ENCODE measurements around the gene SMIM45.

Gene SMIM45

DNA sequence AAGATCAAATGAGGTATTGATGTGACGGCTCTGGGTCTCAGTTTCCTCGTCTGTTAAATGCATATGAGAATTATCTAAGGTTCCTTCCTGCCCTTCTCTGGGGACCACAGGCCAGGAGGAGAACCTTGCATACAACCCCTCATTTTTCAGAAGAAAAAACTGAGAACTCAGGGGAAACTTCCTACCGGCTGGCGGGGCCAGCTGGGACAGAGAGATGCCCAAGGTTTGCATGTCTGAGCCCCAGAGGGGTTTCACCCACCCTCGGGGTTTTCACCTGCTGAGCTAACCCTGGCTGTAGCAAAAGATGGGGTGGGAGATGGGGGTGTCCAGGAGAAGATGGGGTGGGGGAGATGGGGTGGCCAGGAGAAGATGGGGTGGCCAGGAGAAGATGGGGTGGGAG, 29.6 kb upstream of the SMIM45 start:
- H3K4me1 ChIP-seq (ENCODE audit: insufficient read depth, low read length, severe bottlenecking), result peaks cover 43% of the 10 kb centered on the region
- no peak overlapping the region for H3K27ac ChIP-seq (ENCODE audit: low read depth, low read length, poor library complexity, severe bottlenecking)
- TF ChIP-seq EZH2 (IDR thresholded peaks at IDR 0.05; ENCODE audit: borderline replicate concordance, low read length), result no peak
- TF ChIP-seq, protein P1, sequence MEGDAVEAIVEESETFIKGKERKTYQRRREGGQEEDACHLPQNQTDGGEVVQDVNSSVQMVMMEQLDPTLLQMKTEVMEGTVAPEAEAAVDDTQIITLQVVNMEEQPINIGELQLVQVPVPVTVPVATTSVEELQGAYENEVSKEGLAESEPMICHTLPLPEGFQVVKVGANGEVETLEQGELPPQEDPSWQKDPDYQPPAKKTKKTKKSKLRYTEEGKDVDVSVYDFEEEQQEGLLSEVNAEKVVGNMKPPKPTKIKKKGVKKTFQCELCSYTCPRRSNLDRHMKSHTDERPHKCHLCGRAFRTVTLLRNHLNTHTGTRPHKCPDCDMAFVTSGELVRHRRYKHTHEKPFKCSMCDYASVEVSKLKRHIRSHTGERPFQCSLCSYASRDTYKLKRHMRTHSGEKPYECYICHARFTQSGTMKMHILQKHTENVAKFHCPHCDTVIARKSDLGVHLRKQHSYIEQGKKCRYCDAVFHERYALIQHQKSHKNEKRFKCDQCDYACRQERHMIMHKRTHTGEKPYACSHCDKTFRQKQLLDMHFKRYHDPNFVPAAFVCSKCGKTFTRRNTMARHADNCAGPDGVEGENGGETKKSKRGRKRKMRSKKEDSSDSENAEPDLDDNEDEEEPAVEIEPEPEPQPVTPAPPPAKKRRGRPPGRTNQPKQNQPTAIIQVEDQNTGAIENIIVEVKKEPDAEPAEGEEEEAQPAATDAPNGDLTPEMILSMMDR (IDR thresholded peaks at IDR 0.05; ENCODE audit: low read length), result no peak
- H3K4me2 ChIP-seq (ENCODE audit: low read length), result no peak overlapping the region
- H3K36me3 ChIP-seq (ENCODE audit: insufficient read depth, low read length), result no peaks in the 10 kb centered on the region
- H3K9me3 ChIP-seq (ENCODE audit: low read length), result no peaks in the 10 kb centered on the region
- no peaks in the 10 kb centered on the region for H3K79me2 ChIP-seq (ENCODE audit: insufficient read depth, low read length)
- H3F3A ChIP-seq (ENCODE audit: insufficient read depth, low read length), result no peaks in the 10 kb centered on the region
- no peaks in the 10 kb centered on the region for H3K9me2 ChIP-seq (ENCODE audit: low read depth, low read length)
- no peak overlapping the region for H3K9ac ChIP-seq (ENCODE audit: low read length)
- no peak overlapping the region for H2AFZ ChIP-seq (ENCODE audit: low read length)
- no peak overlapping the region for H3K4me3 ChIP-seq (ENCODE audit: low read depth, low read length, poor library complexity, severe bottlenecking)
- no peaks in the 10 kb centered on the region for H4K20me1 ChIP-seq (ENCODE audit: insufficient read depth, low read length)
- peaks cover 18% of the 10 kb centered on the region for H3K27me3 ChIP-seq (ENCODE audit: insufficient read depth, low read length)

DNA sequence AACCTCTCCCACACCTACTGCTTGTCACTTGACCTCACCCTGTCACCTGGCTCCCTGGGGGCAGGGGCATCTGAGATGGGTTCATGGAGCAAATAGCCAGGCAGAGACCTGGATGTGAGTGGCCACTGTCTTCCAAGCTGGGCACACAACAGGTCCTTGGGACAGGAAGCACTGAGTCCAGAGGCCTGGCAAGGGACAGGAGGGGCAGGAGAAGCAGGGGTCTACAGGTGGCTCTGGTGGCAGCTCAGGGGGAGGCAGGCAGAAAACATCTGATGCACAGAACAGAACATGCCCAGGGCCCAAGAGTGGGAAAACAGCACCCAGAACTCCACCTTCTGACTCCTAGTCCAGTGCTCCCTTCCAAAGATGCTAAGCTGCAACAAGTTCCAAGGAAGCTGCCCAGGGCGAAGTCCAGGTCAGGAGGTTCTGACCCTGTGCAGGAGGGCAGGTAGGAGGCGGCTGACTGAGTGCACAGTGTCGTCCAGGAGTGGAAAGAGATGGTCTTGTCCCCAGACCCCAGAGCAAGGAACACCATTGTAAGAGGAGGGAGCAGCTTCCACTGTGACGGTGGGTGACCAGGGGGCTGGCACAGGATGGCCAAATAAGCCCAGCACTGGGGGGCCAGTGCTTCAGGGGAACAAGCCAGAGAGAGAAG, 28.9 kb upstream of the SMIM45 start:
- Histone ChIP-seq H3K4me2 (ENCODE audit: low read length) (no peak overlapping the region), H3K36me3 (ENCODE audit: insufficient read depth, low read length) (no peaks in the 10 kb centered on the region), H3K9me3 (ENCODE audit: low read length) (no peaks in the 10 kb centered on the region), H3K4me3 (ENCODE audit: low read depth, low read length, poor library complexity, severe bottlenecking) (no peak overlapping the region), H3K9me2 (ENCODE audit: low read depth, low read length) (no peaks in the 10 kb centered on the region), H4K20me1 (ENCODE audit: insufficient read depth, low read length) (no peaks in the 10 kb centered on the region), H3K9ac (ENCODE audit: low read length) (no peak overlapping the region), H3K4me1 (ENCODE audit: insufficient read depth, low read length, severe bottlenecking) (peaks cover 43% of the 10 kb centered on the region), H3K27ac (ENCODE audit: low read depth, low read length, poor library complexity, severe bottlenecking) (no peak overlapping the region), H3K79me2 (ENCODE audit: insufficient read depth, low read length) (no peaks in the 10 kb centered on the region), H3K27me3 (ENCODE audit: insufficient read depth, low read length) (peaks cover 13% of the 10 kb centered on the region), H2AFZ (ENCODE audit: low read length) (no peak overlapping the region), H3F3A (ENCODE audit: insufficient read depth, low read length) (no peaks in the 10 kb centered on the region)
- TF ChIP-seq, protein P1 (IDR thresholded peaks at IDR 0.05; ENCODE audit: low read length), result no peak

DNA sequence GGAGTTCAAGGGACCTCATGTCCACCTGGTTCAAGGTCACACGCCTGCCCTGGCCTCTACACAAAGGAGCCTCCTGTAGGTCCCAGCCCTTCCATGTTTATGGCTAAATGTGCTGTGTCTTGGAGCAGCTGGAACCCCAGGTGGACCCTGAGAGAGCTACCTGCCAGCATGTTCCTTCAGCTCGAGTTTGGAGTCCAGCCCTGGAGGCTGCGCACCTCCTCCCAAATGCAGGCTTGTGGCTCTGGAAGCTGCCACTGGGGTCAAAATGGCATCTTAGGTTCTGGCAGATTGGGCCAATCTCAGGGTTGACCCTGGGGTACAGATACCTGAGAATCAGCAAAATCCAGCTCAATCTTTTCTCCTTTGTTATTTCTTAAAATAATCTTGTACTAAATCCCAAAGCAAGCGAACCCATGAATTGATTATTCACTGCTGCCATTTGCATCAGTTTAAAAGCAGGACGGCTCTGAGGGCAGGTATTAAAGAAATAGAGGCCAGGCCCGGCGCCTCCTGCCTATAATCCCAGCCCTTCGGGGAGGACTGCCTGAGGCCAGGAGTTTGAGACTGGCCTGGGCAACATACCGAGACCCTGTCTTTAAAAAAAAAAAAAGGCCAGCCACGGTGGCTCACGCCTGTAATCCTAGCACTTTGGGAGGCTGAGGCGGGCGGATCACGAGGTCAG, 28.2 kb upstream of the SMIM45 start:
- Histone ChIP-seq H3K9me2 (ENCODE audit: low read depth, low read length) (no peaks in the 10 kb centered on the region), H3K27me3 (ENCODE audit: insufficient read depth, low read length) (peaks cover 13% of the 10 kb centered on the region), H3K9ac (ENCODE audit: low read length) (no peak overlapping the region), H2AFZ (ENCODE audit: low read length) (no peak overlapping the region), H3K27ac (ENCODE audit: low read depth, low read length, poor library complexity, severe bottlenecking) (no peak overlapping the region), H3F3A (ENCODE audit: insufficient read depth, low read length) (no peaks in the 10 kb centered on the region), H3K4me1 (ENCODE audit: insufficient read depth, low read length, severe bottlenecking) (peaks cover 39% of the 10 kb centered on the region), H3K9me3 (ENCODE audit: low read length) (no peaks in the 10 kb centered on the region), H3K4me3 (ENCODE audit: low read depth, low read length, poor library complexity, severe bottlenecking) (no peak overlapping the region), H3K79me2 (ENCODE audit: insufficient read depth, low read length) (no peaks in the 10 kb centered on the region), H3K36me3 (ENCODE audit: insufficient read depth, low read length) (no peaks in the 10 kb centered on the region), H3K4me2 (ENCODE audit: low read length) (no peak overlapping the region), H4K20me1 (ENCODE audit: insufficient read depth, low read length) (no peaks in the 10 kb centered on the region)
- no peak for TF ChIP-seq EZH2 (IDR thresholded peaks at IDR 0.05; ENCODE audit: borderline replicate concordance, low read length)
- TF ChIP-seq, protein P1 (IDR thresholded peaks at IDR 0.05; ENCODE audit: low read length), result no peak

All from OCI-LY1 (cell line).